HEK293 (cell line): ENCODE data around the gene OPRM1.
A peak's percentile ranks its signal among the peaks of the same experiment; 100 is the strongest.

Experiments
- CTCF ChIA-PET: fragments of 350-600 bp; formaldehyde crosslinking; extraction: SDS; loops from one replicate; lab custom pipeline; 2021; ENCODE audit warnings: antibody characterized with exemption; lab: Yijun Ruan, JAX
- POLR2A ChIA-PET: fragments of 300-600 bp; formaldehyde crosslinking; extraction: SDS; loops from one replicate; lab custom pipeline; 2020; ENCODE audit warnings: antibody characterized with exemption, inconsistent platforms; lab: Yijun Ruan, JAX
- H3K27ac ChIP-seq: fragments of 200-500 bp; sonication (Bioruptor generic); 2 replicates; pipeline ENCODE4 v1.5.1; 2014; ENCODE audit warnings: low read depth, low read length, control low read depth, inconsistent platforms; ENCODE audit errors: extremely low read depth
- H3K36me3 ChIP-seq, 2 experiments: fragments of 200-500 bp in 1 of 2; sonication (Bioruptor generic) in 1 of 2; 1 replicate in 1 of 2; 2 replicates in 1 of 2; pipeline ENCODE4 v1.5.1; 2014 to 2017; ENCODE audit warnings: inconsistent platforms in 2 of 2, low read length in 2 of 2; ENCODE audit not compliant: control insufficient read depth in 2 of 2, insufficient read depth in 1 of 2
- H3K4me1 ChIP-seq: fragments of 200-500 bp; sonication (Bioruptor generic); 2 replicates; pipeline ENCODE4 v1.5.1; 2014; ENCODE audit warnings: mild to moderate bottlenecking, low read length, inconsistent platforms; ENCODE audit not compliant: control insufficient read depth, insufficient read depth
- H3K4me3 ChIP-seq: 2 replicates; pipeline ENCODE4 v1.5.1; 2011; ENCODE audit warnings: low read depth, mild to moderate bottlenecking, control low read depth, low read length, moderate library complexity
- H3K9me3 ChIP-seq: fragments of 200-500 bp; sonication (Bioruptor generic); 2 replicates; pipeline ENCODE4 v1.5.1; 2014; ENCODE audit warnings: low read depth, low read length, inconsistent platforms; ENCODE audit not compliant: control insufficient read depth, insufficient read depth
- GLI4 ChIP-seq: fragments of 450-650 bp; formaldehyde crosslinking; IDR thresholded peaks from 2 replicates; pipeline ENCODE4 v1.5.1; 2016; ENCODE audit warnings: missing biosample characterization, missing genetic modification characterization
- HOXD13 ChIP-seq: sonication (generic); formaldehyde crosslinking; IDR thresholded peaks from 2 replicates; pipeline ENCODE4 v1.8.0; 2022; ENCODE audit warnings: missing genetic modification reagents, borderline replicate concordance
- KLF9 ChIP-seq: fragments of 450-650 bp; formaldehyde crosslinking; IDR thresholded peaks from 2 replicates; pipeline ENCODE4 v1.5.1; 2016; ENCODE audit warnings: missing biosample characterization, missing genetic modification characterization, low read depth
- PRDM10 ChIP-seq: fragments of 450-650 bp; formaldehyde crosslinking; IDR thresholded peaks from 2 replicates; pipeline ENCODE4 v1.5.1; 2016; ENCODE audit warnings: missing biosample characterization, missing genetic modification characterization
- REST ChIP-seq: fragments of 450-650 bp; formaldehyde crosslinking; IDR thresholded peaks from 2 replicates; pipeline ENCODE4 v1.5.1; 2016; ENCODE audit warnings: missing biosample characterization, missing genetic modification characterization
- SETDB1 ChIP-seq: IDR thresholded peaks from one replicate; pipeline ENCODE4 v1.6.1; 2017; ENCODE audit warnings: mild to moderate bottlenecking, low read length, moderate library complexity, mixed read lengths; ENCODE audit not compliant: insufficient read length
- SP7 ChIP-seq: fragments of 450-650 bp; formaldehyde crosslinking; IDR thresholded peaks from 2 replicates; pipeline ENCODE4 v1.5.1; 2016; ENCODE audit warnings: missing biosample characterization, missing genetic modification characterization
- YY2 ChIP-seq: fragments of 450-650 bp; formaldehyde crosslinking; IDR thresholded peaks from 2 replicates; pipeline ENCODE4 v1.5.1; 2016; ENCODE audit warnings: missing biosample characterization, missing genetic modification characterization
- ZBTB17 ChIP-seq: fragments of 450-650 bp; formaldehyde crosslinking; IDR thresholded peaks from 2 replicates; pipeline ENCODE4 v1.5.1; 2016; ENCODE audit warnings: missing biosample characterization, missing genetic modification characterization
- ZBTB8A ChIP-seq: fragments of 450-650 bp; formaldehyde crosslinking; IDR thresholded peaks from 2 replicates; pipeline ENCODE4 v1.5.1; 2016; ENCODE audit warnings: missing biosample characterization, missing genetic modification characterization
- ZNF133 ChIP-seq: fragments of 450-650 bp; formaldehyde crosslinking; IDR thresholded peaks from 2 replicates; pipeline ENCODE4 v1.5.1; 2016; ENCODE audit warnings: missing biosample characterization, missing genetic modification characterization
- ZNF148 ChIP-seq: fragments of 450-650 bp; formaldehyde crosslinking; IDR thresholded peaks from 2 replicates; pipeline ENCODE4 v1.5.0; 2017; ENCODE audit warnings: missing biosample characterization, missing genetic modification characterization, borderline replicate concordance
- ZNF2 ChIP-seq: fragments of 450-650 bp; formaldehyde crosslinking; IDR thresholded peaks from 2 replicates; pipeline ENCODE4 v1.5.1; 2016; ENCODE audit warnings: missing biosample characterization, missing genetic modification characterization
- ZNF23 ChIP-seq: fragments of 450-650 bp; formaldehyde crosslinking; IDR thresholded peaks from 2 replicates; pipeline ENCODE4 v1.5.1; 2016; ENCODE audit warnings: missing biosample characterization, missing genetic modification characterization, borderline replicate concordance
- ZNF366 ChIP-seq: fragments of 450-650 bp; formaldehyde crosslinking; conservative IDR thresholded peaks from 2 replicates; pipeline ENCODE4 v1.5.1; 2016; ENCODE audit warnings: missing biosample characterization, missing genetic modification characterization
- ZNF394 ChIP-seq: fragments of 450-650 bp; formaldehyde crosslinking; IDR thresholded peaks from 2 replicates; pipeline ENCODE4 v1.5.1; 2016; ENCODE audit warnings: missing biosample characterization, missing genetic modification characterization, mild to moderate bottlenecking, moderate library complexity, borderline replicate concordance
- ZNF48 ChIP-seq: fragments of 450-650 bp; formaldehyde crosslinking; IDR thresholded peaks from 2 replicates; pipeline ENCODE4 v1.5.1; 2016; ENCODE audit warnings: missing biosample characterization, missing genetic modification characterization
- ZNF555 ChIP-seq: fragments of 450-650 bp; formaldehyde crosslinking; conservative IDR thresholded peaks from 2 replicates; pipeline ENCODE4 v1.5.1; 2017; ENCODE audit warnings: missing biosample characterization, mild to moderate bottlenecking, missing genetic modification characterization, inconsistent platforms
- ZNF560 ChIP-seq: fragments of 450-650 bp; formaldehyde crosslinking; IDR thresholded peaks from 2 replicates; pipeline ENCODE4 v1.5.1; 2017; ENCODE audit warnings: missing biosample characterization, missing genetic modification characterization, borderline replicate concordance
- ZNF561 ChIP-seq: fragments of 450-650 bp; IDR thresholded peaks from 2 replicates; pipeline ENCODE4 v1.5.1; 2018; ENCODE audit warnings: missing biosample characterization, missing genetic modification characterization, borderline replicate concordance
- ZNF624 ChIP-seq: fragments of 450-650 bp; formaldehyde crosslinking; IDR thresholded peaks from 2 replicates; pipeline ENCODE4 v1.5.1; 2017; ENCODE audit warnings: missing biosample characterization, missing genetic modification characterization
- ZNF639 ChIP-seq: fragments of 450-650 bp; formaldehyde crosslinking; IDR thresholded peaks from 2 replicates; pipeline ENCODE4 v1.5.1; 2016; ENCODE audit warnings: missing biosample characterization, missing genetic modification characterization
- ZNF654 ChIP-seq: fragments of 450-650 bp; formaldehyde crosslinking; IDR thresholded peaks from 2 replicates; pipeline ENCODE4 v1.5.1; 2016; ENCODE audit warnings: low read depth, missing biosample characterization, missing genetic modification characterization
- ZNF658 ChIP-seq: fragments of 450-650 bp; formaldehyde crosslinking; IDR thresholded peaks from 2 replicates; pipeline ENCODE4; 2016; ENCODE audit warnings: missing biosample characterization, missing genetic modification characterization
- ZNF768 ChIP-seq: fragments of 450-650 bp; formaldehyde crosslinking; IDR thresholded peaks from 2 replicates; pipeline ENCODE4 v1.5.1; 2018; ENCODE audit warnings: missing biosample characterization, mild to moderate bottlenecking, missing genetic modification characterization
- ZNF791 ChIP-seq: fragments of 450-650 bp; formaldehyde crosslinking; IDR thresholded peaks from 2 replicates; pipeline ENCODE4 v1.5.1; 2016; ENCODE audit warnings: missing biosample characterization, missing genetic modification characterization

OPRM1 gene

GRCh38 chr6:154247119-154247861 is 208.2 kb downstream of the OPRM1 start:
- peak overlapping the region; percentile 22 for H3K4me3 ChIP-seq
- ChIA-PET POLR2A (no interaction called here), CTCF (interaction anchor here (0.5 to 2.2 kb wide), 5 partner anchors 28 to 1574 kb away, joined by 3 to 7 read pairs (median 3); no protein-coding TSS in a partner anchor)
- no peaks in the 10 kb centered on the region for H3K36me3 ChIP-seq
- H3K4me1 ChIP-seq = peaks cover 3% of the 10 kb centered on the region; the same call in 1 of the 2 replicates
- no peaks in the 10 kb centered on the region for H3K9me3 ChIP-seq
- peak overlapping the region; percentile 4; the same call in 1 of the 2 replicates for H3K27ac ChIP-seq
- TF ChIP-seq ZNF366 (tag by site-specific recombination) (peak; percentile 56), ZNF768 (no peak), ZNF560 (tag by site-specific recombination) (no peak), ZNF394 (tag by site-specific recombination) (peak; percentile 79), PRDM10 (peak; percentile 43), REST (no peak), ZNF624 (no peak), ZNF791 (no peak), ZNF658 (tag by site-specific recombination) (no peak), ZBTB8A (tag by site-specific recombination) (no peak), ZNF2 (peak; percentile 81), ZNF555 (no peak), YY2 (0 out of 2 replicates have a peak, but pooled peaks have one; percentile 12), ZBTB17 (peak; percentile 55), GLI4 (tag by site-specific recombination) (no peak), HOXD13 (CRISPR knock-in tag) (peak; percentile 49; the same call in 1 of the 2 replicates), ZNF133 (no peak), ZNF639 (tag by site-specific recombination) (no peak), ZNF654 (no peak), SETDB1 (no peak), ZNF48 (tag by site-specific recombination) (no peak), SP7 (tag by site-specific recombination) (peak; percentile 42; the same call in 1 of the 2 replicates), ZNF23 (tag by site-specific recombination) (no peak), ZNF148 (tag by site-specific recombination) (no peak), KLF9 (no peak), ZNF561 (tag by site-specific recombination) (peak; percentile 30; the same call in 1 of the 2 replicates)
